B cell (primary cell): ENCODE measurements around the gene CHN1. TPM values are rescaled to one million over a fixed set of nuclear protein-coding genes. Genes with fewer than 3 reads are reported as not detected.

Experiments
- ATAC-seq: fragments of 200-7000 bp; cut with Tn5 transposase; one replicate; pipeline ENCODE4 v1.10.0; 2021; ENCODE audit warnings: low read depth, mild to moderate bottlenecking, moderate number of reproducible peaks, moderate library complexity
- CTCF ChIA-PET: fragments of 350-600 bp; sonication (Branson Sonifier 250); formaldehyde crosslinking; loops from one replicate; lab custom pipeline; 2021; ENCODE audit warnings: antibody characterized with exemption, inconsistent platforms; lab: Charles Lee
- POLR2A ChIA-PET: fragments of 350-600 bp; sonication (Branson Sonifier 250); formaldehyde crosslinking; loops from one replicate; lab custom pipeline; 2021; ENCODE audit warnings: antibody characterized with exemption; lab: Charles Lee
- DNase-seq: peaks from one replicate; pipeline ENCODE4 v3.0.0; 2013
- H2AFZ ChIP-seq: 2 replicates; pipeline ENCODE4 v1.6.1; 2012; ENCODE audit warnings: mild to moderate bottlenecking, low read depth, low read length; ENCODE audit not compliant: insufficient read depth, poor library complexity, severe bottlenecking
- H3K27ac ChIP-seq, 2 donors: 1 replicate in 1 of 2; 2 replicates in 1 of 2; pipeline ENCODE4 v1.5.1; 2012 to 2013; ENCODE audit warnings: low read length in 2 of 2, mild to moderate bottlenecking in 2 of 2, moderate library complexity in 1 of 2
- H3K27me3 ChIP-seq, 4 experiments: fragments of 200-600 bp in 1 of 4; sonication (generic) in 1 of 4; replicated peaks in 1 of 4; 1 replicate in 2 of 4; 2 replicates in 2 of 4; pipeline versions ENCODE4 v1.6.1 to v1.7.0; 2013 to 2016; ENCODE audit warnings: low read length in 3 of 4, mild to moderate bottlenecking in 2 of 4, mixed read lengths in 1 of 4, moderate library complexity in 1 of 4; ENCODE audit not compliant: insufficient read depth in 4 of 4, control insufficient read depth in 3 of 4; ENCODE audit errors: control extremely low read depth in 1 of 4
- H3K36me3 ChIP-seq, 2 experiments: replicated peaks in 1 of 2; 1 replicate in 1 of 2; 2 replicates in 1 of 2; pipeline versions ENCODE4 v1.6.1 to v1.7.1; 2013; ENCODE audit warnings: low read length in 1 of 2; ENCODE audit not compliant: insufficient read depth in 2 of 2, control insufficient read depth in 1 of 2; ENCODE audit errors: control extremely low read depth in 1 of 2, extremely low read depth in 1 of 2
- H3K4me1 ChIP-seq, 2 donors: fragments of 200-600 bp in 1 of 2; sonication (generic) in 1 of 2; 1 replicate in 1 of 2; 2 replicates in 1 of 2; pipeline versions ENCODE4 v1.5.1 to v1.6.1; 2013 to 2017; ENCODE audit warnings: low read length in 2 of 2; ENCODE audit not compliant: control insufficient read depth in 2 of 2, insufficient read depth in 2 of 2
- H3K4me2 ChIP-seq: replicated peaks from 2 replicates; pipeline ENCODE3; 2012; ENCODE audit warnings: mild to moderate bottlenecking, low read depth, low read length; ENCODE audit not compliant: poor library complexity, severe bottlenecking
- H3K4me3 ChIP-seq, 5 experiments: fragments of 200-600 bp in 1 of 5; sonication (generic) in 1 of 5; 1 replicate in 3 of 5; 2 replicates in 2 of 5; pipeline versions ENCODE4 v1.5.1 to v1.7.0; 2011 to 2016; ENCODE audit warnings: low read length in 4 of 5, mild to moderate bottlenecking in 4 of 5, low read depth in 2 of 5, control low read depth in 1 of 5, moderate library complexity in 1 of 5; ENCODE audit not compliant: insufficient read depth in 1 of 5; ENCODE audit errors: control extremely low read depth in 1 of 5, extremely low read depth in 1 of 5
- H3K79me2 ChIP-seq: fragments of 200-600 bp; sonication (generic); one replicate; pipeline ENCODE4 v1.6.0; 2016; ENCODE audit warnings: low read length; ENCODE audit not compliant: control insufficient read depth, insufficient read depth
- H3K9ac ChIP-seq: fragments of 200-600 bp; sonication (generic); 2 replicates; pipeline ENCODE4 v1.6.1; 2017; ENCODE audit warnings: mild to moderate bottlenecking, low read length, moderate library complexity
- H3K9me3 ChIP-seq, 3 donors: one replicate each; pipeline versions ENCODE4 v1.6.1 to v1.7.1; 2013; ENCODE audit warnings: low read length in 2 of 3; ENCODE audit not compliant: control insufficient read depth in 2 of 3, insufficient read depth in 1 of 3; ENCODE audit errors: control extremely low read depth in 1 of 3
- H4K20me1 ChIP-seq: 2 replicates; pipeline ENCODE4 v1.6.0; 2012; ENCODE audit warnings: mild to moderate bottlenecking, low read length; ENCODE audit not compliant: insufficient read depth, control insufficient read depth, poor library complexity, severe bottlenecking
- H3K27ac Mint-ChIP-seq: one replicate; pipeline ENCODE4 v1.8.0; 2021; ENCODE audit warnings: mixed read lengths
- H3K27me3 Mint-ChIP-seq: one replicate; pipeline ENCODE4 v1.8.0; 2021; ENCODE audit warnings: mixed read lengths
- H3K4me1 Mint-ChIP-seq: one replicate; pipeline ENCODE4 v1.8.0; 2021; ENCODE audit warnings: mixed read lengths
- H3K4me3 Mint-ChIP-seq: one replicate; pipeline ENCODE4 v1.8.0; 2021; ENCODE audit warnings: mixed read lengths
- H3K9me3 Mint-ChIP-seq: one replicate; pipeline ENCODE4 v1.8.0; 2022; ENCODE audit warnings: mixed read lengths; ENCODE audit not compliant: insufficient read depth
- CTCF ChIP-seq: fragments of 200-600 bp; IDR thresholded peaks from one replicate; pipeline ENCODE4 v1.8.0; 2022; ENCODE audit warnings: antibody characterized with exemption, mild to moderate bottlenecking
- EZH2 ChIP-seq: IDR thresholded peaks from 2 replicates; pipeline ENCODE4 v1.6.1; 2012; ENCODE audit warnings: borderline replicate concordance, low read depth, mild to moderate bottlenecking, moderate library complexity, low read length; ENCODE audit not compliant: insufficient read depth, poor library complexity, severe bottlenecking
- WGBS: methylation state at CpG from one replicate; pipeline ENCODE4 v1.1.5; 2013; ENCODE audit warnings: missing lambda C conversion rate; ENCODE audit not compliant: insufficient coverage; 5-methylcytosine and 5-hydroxymethylcytosine counted together
- intact Hi-C: fragments of 100-400 bp; cut with micrococcal nuclease; formaldehyde crosslinking; loops from one replicate; pipeline ENCODE4 v1.10.0; 2022
- polyA plus RNA-seq: library from polyadenylated mRNA; depleted of rRNA; stranded (reverse); fragments of >200 nt; gene quantifications from 2 replicates; pipeline ENCODE4 v1.2.3, GENCODE V29; 2012
- total RNA-seq, 2 donors: library from RNA; stranded (reverse); fragments of 120-200 nt in 1 of 2; gene quantifications; 1 replicate in 1 of 2; 2 replicates in 1 of 2; pipeline versions ENCODE4 v1.2.3 to v1.2.4, GENCODE V29; 2013 to 2022

Gene CHN1
- total and polyA plus RNA-seq, 2 donors (not counting 1 experiment from before 2014, with no cell fraction given) = 0.79 to 1.4 TPM

GRCh38 chr2:174868878-174869277 is 136.3 kb downstream of the CHN1 start:
- intact Hi-C loops = no loop called here
- H3K4me2 ChIP-seq = no peak overlapping the region
- H3K9me3 ChIP-seq = no peaks in the 10 kb centered on the region
- TF ChIP-seq CTCF = no peak
- TF ChIP-seq EZH2 = no peak
- Mint-ChIP-seq H3K27me3 (peaks cover 6% of the 10 kb centered on the region), H3K27ac (no peak overlapping the region), H3K9me3 (no peaks in the 10 kb centered on the region), H3K4me1 (no peaks in the 10 kb centered on the region), H3K4me3 (no peak overlapping the region)
- ATAC-seq = no peak
- no peak for DNase-seq
- H3K4me3 ChIP-seq = no peak overlapping the region
- no peak overlapping the region for H2AFZ ChIP-seq
- no peak overlapping the region for H3K9ac ChIP-seq
- ChIA-PET POLR2A (no interaction called here), CTCF (no interaction called here)
- H3K4me1 ChIP-seq = no peaks in the 10 kb centered on the region
- H3K27ac ChIP-seq = no peak overlapping the region
- H4K20me1 ChIP-seq = no peaks in the 10 kb centered on the region
- no peaks in the 10 kb centered on the region for H3K36me3 ChIP-seq
- no peaks in the 10 kb centered on the region for H3K27me3 ChIP-seq
- H3K79me2 ChIP-seq = no peaks in the 10 kb centered on the region
- WGBS = no CpG with 5 or more reads among the region's 1 CpG

- H3K4me3 Mint-ChIP-seq = no peak overlapping the region
- Histone ChIP-seq H3K79me2 (no peaks in the 10 kb centered on the region), H3K4me1 (no peaks in the 10 kb centered on the region), H3K27me3 (no peaks in the 10 kb centered on the region), H3K4me3 (no peak overlapping the region), H3K36me3 (no peaks in the 10 kb centered on the region), H3K9me3 (no peaks in the 10 kb centered on the region), H2AFZ (no peak overlapping the region), H3K9ac (no peak overlapping the region), H3K27ac (no peak overlapping the region), H3K4me2 (no peak overlapping the region), H4K20me1 (no peaks in the 10 kb centered on the region)
- POLR2A ChIA-PET = no interaction called here
- DNase-seq (no peak), ATAC-seq (no peak)
- no peak overlapping the region for H3K27ac Mint-ChIP-seq
- no peaks in the 10 kb centered on the region for H3K9me3 Mint-ChIP-seq
- H3K27me3 Mint-ChIP-seq = peaks cover 9% of the 10 kb centered on the region
- intact Hi-C loops = no loop called here
- TF ChIP-seq CTCF (no peak), EZH2 (no peak)
- CTCF ChIA-PET = no interaction called here
- no peaks in the 10 kb centered on the region for H3K4me1 Mint-ChIP-seq
These were observed 138.8 kb downstream of the CHN1 start for GRCh38 chr2:174866421-174866820.
